Measurements from ENCODE around the gene FNTB. TPM values are rescaled to one million over a fixed set of nuclear protein-coding genes. Genes with fewer than 3 reads are reported as not detected.

FNTB gene
- total and polyA plus RNA-seq, 2 donors (not counting 1 experiment from before 2014, with no cell fraction given) = 6.6 to 10.2 TPM

- H3K4me3 ChIP-seq (ENCODE audit: control extremely low read depth in 1 of 5, extremely low read depth in 1 of 5, insufficient read depth in 1 of 5, low read depth in 2 of 5, low read length in 4 of 5) = no peak overlapping the region
- H3K27ac ChIP-seq (ENCODE audit: low read length in 2 of 2) = no peak overlapping the region
Measured at GRCh38 chr14:64990296-64990695, 3.6 kb downstream of the FNTB start.

GRCh38 chr14:64990939-64991338 is 4.2 kb downstream of the FNTB start:
- no peak overlapping the region for H3K27ac Mint-ChIP-seq
- WGBS (ENCODE audit: insufficient coverage) = 100% methylated on average over 2 of the region's 4 CpGs
- H3K79me2 ChIP-seq (ENCODE audit: control insufficient read depth, insufficient read depth, low read length) = peaks cover 43% of the 10 kb centered on the region
- TF ChIP-seq CTCF (IDR thresholded peaks at IDR 0.05) (no peak), EZH2 (IDR thresholded peaks at IDR 0.05; ENCODE audit: borderline replicate concordance, insufficient read depth, low read depth, low read length, poor library complexity, severe bottlenecking) (no peak)
- H3K4me3 ChIP-seq (ENCODE audit: control extremely low read depth in 1 of 5, extremely low read depth in 1 of 5, insufficient read depth in 1 of 5, low read depth in 2 of 5, low read length in 4 of 5) = no peak overlapping the region
- H4K20me1 ChIP-seq (ENCODE audit: control insufficient read depth, insufficient read depth, low read length, poor library complexity, severe bottlenecking) = no peaks in the 10 kb centered on the region
- H3K9me3 ChIP-seq (ENCODE audit: control extremely low read depth in 1 of 3, control insufficient read depth in 2 of 3, insufficient read depth in 1 of 3, low read length in 2 of 3) = no peaks in the 10 kb centered on the region
- no peak overlapping the region for H3K27ac ChIP-seq (ENCODE audit: low read length in 2 of 2)
- H3K36me3 ChIP-seq (replicated peaks in 1 of 2; ENCODE audit: control extremely low read depth in 1 of 2, control insufficient read depth in 1 of 2, extremely low read depth in 1 of 2, insufficient read depth in 2 of 2, low read length in 1 of 2) = peaks cover 0 to 2% of the 10 kb centered on the region in 2 experiments
- no peak overlapping the region for H3K4me3 Mint-ChIP-seq
- H3K27me3 ChIP-seq (replicated peaks in 1 of 4; ENCODE audit: control extremely low read depth in 1 of 4, control insufficient read depth in 3 of 4, insufficient read depth in 4 of 4, low read length in 3 of 4) = no peaks in the 10 kb centered on the region
- peaks cover 20 to 21% of the 10 kb centered on the region in 2 donors for H3K4me1 ChIP-seq (ENCODE audit: control insufficient read depth in 2 of 2, insufficient read depth in 2 of 2, low read length in 2 of 2)
- intact Hi-C loops (cut with micrococcal nuclease) = no loop called here
- no peaks in the 10 kb centered on the region for H3K9me3 Mint-ChIP-seq (ENCODE audit: insufficient read depth)
- CTCF ChIA-PET = no interaction called here
- H2AFZ ChIP-seq (ENCODE audit: insufficient read depth, low read depth, low read length, poor library complexity, severe bottlenecking) = no peak overlapping the region
- DNase-seq (no peak), ATAC-seq (ENCODE audit: low read depth) (no peak)
- no peak overlapping the region for H3K9ac ChIP-seq (ENCODE audit: low read length)
- H3K27me3 Mint-ChIP-seq = no peaks in the 10 kb centered on the region
- peaks cover 38% of the 10 kb centered on the region for H3K4me1 Mint-ChIP-seq
- POLR2A ChIA-PET = no interaction called here
- no peak overlapping the region for H3K4me2 ChIP-seq (replicated peaks; ENCODE audit: low read depth, low read length, poor library complexity, severe bottlenecking)

More at GRCh38 chr14:64990296-64990695, 3.6 kb downstream of the FNTB start:
- Mint-ChIP-seq H3K9me3 (ENCODE audit: insufficient read depth) (no peaks in the 10 kb centered on the region), H3K4me1 (peaks cover 38% of the 10 kb centered on the region), H3K27ac (no peak overlapping the region), H3K4me3 (no peak overlapping the region), H3K27me3 (no peaks in the 10 kb centered on the region)
- TF ChIP-seq CTCF (IDR thresholded peaks at IDR 0.05) (no peak), EZH2 (IDR thresholded peaks at IDR 0.05; ENCODE audit: borderline replicate concordance, insufficient read depth, low read depth, low read length, poor library complexity, severe bottlenecking) (no peak)
- Histone ChIP-seq H3K27me3 (replicated peaks in 1 of 4; ENCODE audit: control extremely low read depth in 1 of 4, control insufficient read depth in 3 of 4, insufficient read depth in 4 of 4, low read length in 3 of 4) (no peaks in the 10 kb centered on the region), H2AFZ (ENCODE audit: insufficient read depth, low read depth, low read length, poor library complexity, severe bottlenecking) (peak overlapping the region; percentile 8), H3K4me1 (ENCODE audit: control insufficient read depth in 2 of 2, insufficient read depth in 2 of 2, low read length in 2 of 2) (peaks cover 20 to 21% of the 10 kb centered on the region in 2 donors), H3K36me3 (replicated peaks in 1 of 2; ENCODE audit: control extremely low read depth in 1 of 2, control insufficient read depth in 1 of 2, extremely low read depth in 1 of 2, insufficient read depth in 2 of 2, low read length in 1 of 2) (peaks cover 0 to 2% of the 10 kb centered on the region in 2 experiments), H3K9me3 (ENCODE audit: control extremely low read depth in 1 of 3, control insufficient read depth in 2 of 3, insufficient read depth in 1 of 3, low read length in 2 of 3) (no peaks in the 10 kb centered on the region), H4K20me1 (ENCODE audit: control insufficient read depth, insufficient read depth, low read length, poor library complexity, severe bottlenecking) (no peaks in the 10 kb centered on the region), H3K79me2 (ENCODE audit: control insufficient read depth, insufficient read depth, low read length) (peaks cover 43% of the 10 kb centered on the region), H3K9ac (ENCODE audit: low read length) (no peak overlapping the region), H3K4me2 (replicated peaks; ENCODE audit: low read depth, low read length, poor library complexity, severe bottlenecking) (peak overlapping the region; percentile 24)
- POLR2A ChIA-PET = no interaction called here
- 0% methylated on average over 1 of the region's 3 CpGs for WGBS (ENCODE audit: insufficient coverage)
- intact Hi-C loops (cut with micrococcal nuclease) = no loop called here
- no peak for DNase-seq
- ATAC-seq (ENCODE audit: low read depth) = no peak
- CTCF ChIA-PET = interaction anchor here (0.6 to 1.3 kb wide), 3 partner anchors 9 to 173 kb away, joined by 3 to 7 read pairs (median 3); no protein-coding TSS in a partner anchor
